Stimulated activated CD4-positive, alpha-beta T cell treated with anti-CD3 and anti-CD28 coated beads, TNF-alpha, amount 100 ng/mL, for 24 hours (primary cell): ENCODE data around the gene AGFG1.

Source experiments
- DNase-seq, 3 experiments: peaks; one replicate each; pipeline ENCODE4 v3.0.0-alpha.2; 2020; ENCODE audit warnings: low read depth in 3 of 3

Gene AGFG1

GRCh38 chr2:227461811-227462461 lies 10.0 kb upstream of the AGFG1 start:
- DNase-seq = no peak

- no peak for DNase-seq
These were observed 9.4 kb upstream of the AGFG1 start for GRCh38 chr2:227462462-227462951.

- DNase-seq = no peak
These were observed 8.7 kb upstream of the AGFG1 start for GRCh38 chr2:227462972-227463931.

- no peak for DNase-seq
These were observed 7.6 kb upstream of the AGFG1 start for GRCh38 chr2:227464361-227464760.

- no peak for DNase-seq
These were observed 7.1 kb upstream of the AGFG1 start for GRCh38 chr2:227464851-227465250.

GRCh38 chr2:227466887-227467600 lies 4.9 kb upstream of the AGFG1 start:
- DNase-seq = no peak

GRCh38 chr2:227471412-227471811 lies 544 bp upstream of the AGFG1 start:
- no peak for DNase-seq

- peak in 1 of 3 experiments; percentile 59 for DNase-seq
These were observed 537 bp downstream of the AGFG1 start for GRCh38 chr2:227472265-227473121.

- DNase-seq = no peak
These were observed 1.1 kb downstream of the AGFG1 start for GRCh38 chr2:227473122-227473461.

- no peak for DNase-seq
These were observed 1.9 kb downstream of the AGFG1 start for GRCh38 chr2:227473806-227474205.

- DNase-seq = no peak
These were observed 2.5 kb downstream of the AGFG1 start for GRCh38 chr2:227474410-227474809.

GRCh38 chr2:227477291-227477690 lies 5.3 kb downstream of the AGFG1 start:
- no peak for DNase-seq

GRCh38 chr2:227479865-227480475 lies 8.0 kb downstream of the AGFG1 start:
- DNase-seq = no peak

- no peak for DNase-seq
These were observed 8.6 kb downstream of the AGFG1 start for GRCh38 chr2:227480528-227480927.

GRCh38 chr2:227482638-227483340 lies 10.8 kb downstream of the AGFG1 start:
- no peak for DNase-seq

- no peak for DNase-seq
These were observed 13.5 kb downstream of the AGFG1 start for GRCh38 chr2:227485429-227485828.

- DNase-seq = no peak
These were observed 14.7 kb downstream of the AGFG1 start for GRCh38 chr2:227486688-227487087.

- no peak for DNase-seq
These were observed 16.1 kb downstream of the AGFG1 start for GRCh38 chr2:227488045-227488444.

- DNase-seq = no peak
These were observed 19.4 kb downstream of the AGFG1 start for GRCh38 chr2:227491386-227491785.

- no peak for DNase-seq
These were observed 21.6 kb downstream of the AGFG1 start for GRCh38 chr2:227493524-227493923.
